Non-pigmented ciliary epithelial cell (primary cell): Measurements from ENCODE around the gene OAF.
"Not testable (repeated sequence)": the region's sequence is repeated elsewhere in the genome, so short reads cannot be mapped to it uniquely, and the experiment has no call there.

Experiments
- DNase-seq: peaks from one replicate; pipeline ENCODE4 v3.0.0-alpha.2; 2010; ENCODE audit warnings: low read depth

OAF gene

DNA sequence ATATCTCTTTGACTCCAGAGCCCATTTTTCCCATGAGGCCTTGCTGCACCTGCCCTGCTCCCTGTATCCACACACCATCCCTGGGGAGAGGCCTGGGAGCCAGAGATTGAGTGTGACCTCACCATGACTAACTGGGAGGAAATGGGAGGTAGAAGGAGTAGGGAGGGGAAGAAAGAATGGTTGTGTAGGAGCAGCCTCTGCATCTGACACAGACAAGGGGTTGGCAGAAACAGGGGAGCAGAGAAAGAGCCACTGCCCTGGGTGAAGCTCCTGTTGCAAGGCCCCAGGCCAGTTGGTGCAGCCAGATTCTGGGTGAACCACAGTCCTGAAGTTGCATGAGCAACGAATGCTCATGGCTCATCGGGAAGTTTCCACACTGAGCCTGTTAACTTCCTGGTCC is 61.5 kb downstream of the OAF start:
- no peak for DNase-seq

DNA sequence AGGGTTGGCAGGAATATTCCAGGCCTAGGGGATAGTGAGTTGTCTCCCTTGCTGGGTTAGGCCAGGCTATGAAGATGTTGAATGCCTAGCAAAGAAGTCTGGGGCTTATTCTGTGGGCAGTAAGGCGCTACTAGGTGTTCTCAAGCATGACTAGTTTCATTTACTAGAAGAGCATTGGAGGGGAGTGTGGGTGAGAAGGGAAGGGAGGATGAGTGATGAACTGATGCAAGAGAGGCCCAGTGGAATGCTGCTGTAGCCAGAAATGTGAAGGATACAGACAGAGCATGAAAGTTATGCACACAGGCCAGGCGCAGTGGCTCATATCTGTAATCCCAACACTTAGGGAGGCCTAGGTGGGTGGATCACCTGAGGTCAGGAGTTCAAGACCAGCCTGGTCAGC is 62.6 kb downstream of the OAF start:
- no peak for DNase-seq

DNA sequence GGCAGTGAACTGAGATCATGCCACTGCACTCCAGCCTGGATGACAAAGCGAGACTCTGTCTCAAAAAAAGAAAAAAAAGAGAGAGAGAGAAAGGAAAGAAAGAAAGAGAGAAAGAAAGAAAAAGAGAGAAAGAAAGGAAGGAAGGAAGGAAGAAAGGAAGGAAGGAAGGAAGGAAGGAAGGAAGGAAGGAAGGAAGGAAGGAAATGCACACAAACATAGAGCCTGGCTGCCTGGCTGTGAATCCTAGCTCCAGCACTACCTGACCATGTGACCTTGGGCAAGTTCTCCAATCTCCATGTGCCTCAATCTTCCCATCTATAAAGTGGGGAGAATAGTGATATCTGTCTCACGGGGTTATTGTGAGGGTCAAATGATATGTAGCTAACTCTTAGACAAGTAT is 63.1 kb downstream of the OAF start:
- not testable (repeated sequence) for DNase-seq

DNA sequence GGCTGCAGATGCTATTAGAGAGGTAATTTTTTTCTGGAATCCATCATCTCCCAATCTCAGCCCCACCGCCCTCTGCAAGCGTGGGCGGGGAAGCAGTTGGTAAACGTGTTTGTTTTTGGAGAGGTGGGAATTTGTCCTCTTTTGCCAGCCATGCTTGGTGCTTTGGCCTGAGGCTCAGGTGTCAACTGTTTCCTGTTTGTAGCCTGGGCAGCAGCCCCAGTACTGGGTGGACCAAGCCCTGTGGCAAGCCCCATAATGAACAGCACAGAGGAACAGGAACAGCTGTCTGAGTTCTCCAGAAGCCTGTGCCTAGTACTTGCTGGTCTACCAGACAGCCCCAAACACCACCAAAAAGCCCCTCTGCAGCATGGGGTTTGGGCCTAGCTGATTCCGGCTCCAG is 68.7 kb downstream of the OAF start:
- DNase-seq: no peak
